PC-9 (cell line): Measurements from ENCODE around the gene BEND6.

Experiments used
- CTCF ChIP-seq: fragments of 200-600 bp; sonication (generic); conservative IDR thresholded peaks from 2 replicates; pipeline ENCODE4 v1.6.1; 2017; ENCODE audit warnings: mixed run types, antibody characterized with exemption, mild to moderate bottlenecking, moderate library complexity
- EZH2 ChIP-seq: fragments of 200-600 bp; sonication (generic); IDR thresholded peaks from 2 replicates; pipeline ENCODE4 v1.8.0; 2017; ENCODE audit warnings: antibody characterized with exemption, low read depth

GRCh38 chr6:57064809-57065208 is 109.9 kb downstream of the BEND6 start:
- TF ChIP-seq CTCF (no peak), EZH2 (no peak)
